ENCODE measurements around the gene FLT1.

Gene FLT1

DNA sequence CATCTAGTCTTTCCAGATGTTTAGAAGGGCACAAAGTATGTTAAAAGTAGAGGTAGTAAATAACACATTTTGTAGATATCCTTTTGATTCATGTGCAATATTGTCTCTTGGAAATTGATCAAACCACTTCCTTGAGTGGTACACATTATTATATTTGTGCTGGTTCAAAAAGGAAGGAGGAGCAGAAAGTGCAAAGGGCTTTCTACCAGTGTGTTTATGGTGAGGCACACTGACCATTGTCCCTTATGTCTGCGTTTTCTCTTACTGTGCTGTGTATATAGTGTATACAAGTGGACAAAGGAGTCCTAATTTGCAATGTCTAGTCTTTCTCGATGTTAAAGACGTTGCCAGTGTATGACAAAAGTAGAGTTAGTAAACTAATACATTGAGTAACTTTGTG, 41.4 kb upstream of the FLT1 start:
- Histone ChIP-seq H3K27ac (no peak overlapping the region), H3K4me1 (peaks cover 9% of the 10 kb centered on the region), H3K36me3 (peaks cover 7% of the 10 kb centered on the region; the same call in 1 of the 2 replicates), H3K9ac (no peak overlapping the region), H3K9me3 (peaks cover 44% of the 10 kb centered on the region), H4K20me1 (no peaks in the 10 kb centered on the region), H3K27me3 (peaks cover 35% of the 10 kb centered on the region), H3K4me2 (no peak overlapping the region), H3K4me3 (no peak overlapping the region)
- no peak for TF ChIP-seq Cebpa-rat (IDR thresholded peaks at IDR 0.05)

DNA sequence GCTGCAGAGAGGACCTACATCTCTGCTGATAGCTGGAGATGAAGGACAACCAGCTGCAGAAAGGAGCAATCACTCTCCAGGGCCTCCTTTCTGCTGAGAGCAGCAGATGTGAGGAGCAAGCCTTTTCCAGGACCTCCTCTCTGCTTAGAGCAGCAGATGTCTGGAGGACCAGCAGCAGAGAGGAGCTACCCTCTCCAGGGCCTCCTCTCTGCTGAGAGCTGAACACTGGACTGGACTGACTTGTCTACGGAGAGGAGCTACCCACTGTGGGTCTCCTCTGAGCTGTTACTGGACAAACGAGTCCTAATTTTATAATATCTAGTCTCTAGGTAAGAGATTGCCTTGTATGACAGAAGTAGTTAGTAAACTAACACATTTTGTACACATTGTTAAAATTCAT, 40.8 kb upstream of the FLT1 start:
- peaks cover 7% of the 10 kb centered on the region; the same call in 1 of the 2 replicates for H3K36me3 ChIP-seq
- peaks cover 41% of the 10 kb centered on the region for H3K27me3 ChIP-seq
- peaks cover 15% of the 10 kb centered on the region for H3K4me1 ChIP-seq
- H3K4me3 ChIP-seq: peak overlapping the region; percentile 11; the same call in 1 of the 2 replicates
- no peak for TF ChIP-seq Cebpa-rat (IDR thresholded peaks at IDR 0.05)
- no peaks in the 10 kb centered on the region for H4K20me1 ChIP-seq
- H3K27ac ChIP-seq: no peak overlapping the region
- H3K9me3 ChIP-seq: peaks cover 44% of the 10 kb centered on the region
- H3K4me2 ChIP-seq: no peak overlapping the region
- no peak overlapping the region for H3K9ac ChIP-seq

DNA sequence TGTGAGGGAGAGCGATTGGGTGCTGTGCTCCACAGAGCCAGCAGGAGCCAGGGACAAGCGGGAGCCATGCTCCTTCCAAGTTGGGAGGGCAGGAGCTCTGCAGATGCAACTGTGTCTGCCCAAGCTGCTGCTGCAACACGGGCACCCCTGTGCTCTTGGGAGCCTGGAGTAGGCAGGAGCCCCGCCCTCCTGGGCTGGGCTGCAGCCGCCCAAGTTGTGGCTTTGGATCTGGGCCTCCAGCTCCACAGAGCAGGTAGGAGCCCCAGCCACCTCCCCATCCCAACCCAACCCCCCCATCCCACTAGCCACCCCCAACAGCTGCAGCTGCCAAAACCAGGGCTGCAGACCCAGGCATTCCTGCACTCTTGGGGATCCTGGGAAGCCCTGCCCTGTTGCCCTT, 39.9 kb upstream of the FLT1 start:
- Histone ChIP-seq H3K36me3 (peaks cover 7% of the 10 kb centered on the region; the same call in 1 of the 2 replicates), H3K27me3 (peaks cover 51% of the 10 kb centered on the region), H3K4me3 (no peak overlapping the region), H3K9me3 (peaks cover 44% of the 10 kb centered on the region), H3K4me2 (no peak overlapping the region), H3K9ac (no peak overlapping the region), H4K20me1 (no peaks in the 10 kb centered on the region), H3K4me1 (peaks cover 25% of the 10 kb centered on the region), H3K27ac (no peak overlapping the region)
- TF ChIP-seq Cebpa-rat (IDR thresholded peaks at IDR 0.05): no peak

DNA sequence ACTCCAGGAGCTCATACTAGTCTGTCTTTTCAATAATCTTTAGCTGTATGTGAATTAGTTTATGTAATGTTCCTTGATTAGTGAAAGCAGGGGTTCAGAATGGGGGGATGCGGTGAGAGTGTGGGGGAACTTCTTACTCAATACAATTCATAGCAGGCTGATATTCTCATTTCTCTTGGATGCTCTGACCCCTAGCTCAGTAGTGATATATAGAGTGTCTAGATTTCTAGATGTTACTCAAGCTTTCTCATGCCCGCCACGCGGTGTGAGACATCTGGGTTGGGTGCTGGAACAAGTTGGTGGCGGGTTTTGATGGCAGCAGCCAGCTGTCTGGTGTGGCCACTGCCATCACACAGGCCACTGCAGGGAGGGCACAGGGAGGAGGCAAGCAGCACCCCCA, 39.3 kb upstream of the FLT1 start:
- no peak for TF ChIP-seq Cebpa-rat (IDR thresholded peaks at IDR 0.05)
- H3K9ac ChIP-seq: no peak overlapping the region
- no peak overlapping the region for H3K27ac ChIP-seq
- no peak overlapping the region for H3K4me3 ChIP-seq
- peaks cover 29% of the 10 kb centered on the region for H3K4me1 ChIP-seq
- H4K20me1 ChIP-seq: no peaks in the 10 kb centered on the region
- no peak overlapping the region for H3K4me2 ChIP-seq
- peaks cover 44% of the 10 kb centered on the region for H3K9me3 ChIP-seq
- peaks cover 7% of the 10 kb centered on the region; the same call in 1 of the 2 replicates for H3K36me3 ChIP-seq
- H3K27me3 ChIP-seq: peaks cover 54% of the 10 kb centered on the region

DNA sequence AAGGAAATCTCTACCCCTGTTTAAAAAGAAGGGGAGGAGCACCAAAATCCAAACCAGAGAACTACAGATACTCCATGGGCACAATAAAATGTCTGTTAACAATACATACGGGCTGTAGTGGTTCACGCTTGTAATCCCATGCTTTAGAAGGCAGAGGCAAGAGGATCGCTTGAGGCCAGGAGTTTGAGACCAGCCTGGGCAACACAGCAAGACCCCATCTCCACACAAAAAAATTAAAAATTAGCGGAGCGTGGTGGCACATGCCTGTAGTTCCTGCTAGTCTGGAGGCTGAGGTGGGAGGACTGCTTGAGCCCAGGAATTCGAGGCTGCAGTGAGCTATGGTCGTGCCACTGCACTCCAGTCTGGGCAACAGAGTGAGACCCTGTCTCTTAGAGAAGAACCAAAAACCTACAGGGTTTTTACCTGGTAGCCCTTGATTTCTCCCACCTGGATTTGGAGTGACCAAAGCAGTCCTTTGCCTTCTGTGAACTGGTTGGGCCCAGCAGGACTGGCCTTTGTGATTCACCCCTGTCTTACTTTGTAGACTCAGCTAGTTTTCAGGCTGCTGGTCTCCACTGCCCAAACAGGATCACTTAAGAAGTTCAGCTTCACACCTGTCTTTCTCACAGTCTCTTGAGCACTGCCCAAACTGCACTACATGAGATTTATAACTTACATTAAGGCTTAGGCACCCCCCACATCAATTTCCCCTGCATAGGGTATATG, 38.7 kb upstream of the FLT1 start:
- Histone ChIP-seq H3K9ac (no peak overlapping the region), H4K20me1 (no peaks in the 10 kb centered on the region), H3K4me1 (peaks cover 35% of the 10 kb centered on the region), H3K9me3 (peaks cover 44% of the 10 kb centered on the region), H3K36me3 (peaks cover 7% of the 10 kb centered on the region; the same call in 1 of the 2 replicates), H3K27me3 (peaks cover 54% of the 10 kb centered on the region), H3K4me3 (no peak overlapping the region), H3K27ac (no peak overlapping the region), H3K4me2 (no peak overlapping the region)
- TF ChIP-seq Cebpa-rat (IDR thresholded peaks at IDR 0.05): no peak

DNA sequence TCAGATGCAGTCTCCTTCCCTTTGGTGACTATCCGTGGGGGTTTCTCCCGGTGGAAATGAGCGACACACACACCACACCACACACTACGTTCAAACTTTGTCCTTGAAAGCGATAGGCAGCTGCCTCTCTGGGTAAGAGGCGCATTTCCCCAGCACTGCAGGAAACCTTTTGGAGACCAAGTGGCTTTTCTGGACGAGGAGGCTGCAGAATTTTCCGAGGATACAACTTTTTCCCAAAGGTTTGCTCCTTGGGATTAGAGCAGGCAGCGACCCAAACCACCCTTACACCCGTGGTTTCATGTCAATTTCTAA, 38.2 kb upstream of the FLT1 start:
- no peaks in the 10 kb centered on the region for H4K20me1 ChIP-seq
- H3K27ac ChIP-seq: no peak overlapping the region
- 0 out of 2 replicates have a peak overlapping the region, but pooled peaks have one; percentile 63 for H3K9ac ChIP-seq
- peaks cover 44% of the 10 kb centered on the region for H3K9me3 ChIP-seq
- H3K4me2 ChIP-seq: peak overlapping the region; percentile 86
- peaks cover 54% of the 10 kb centered on the region for H3K27me3 ChIP-seq
- H3K4me1 ChIP-seq: peaks cover 41% of the 10 kb centered on the region
- H3K36me3 ChIP-seq: peaks cover 7% of the 10 kb centered on the region; the same call in 1 of the 2 replicates
- TF ChIP-seq Cebpa-rat (IDR thresholded peaks at IDR 0.05): no peak
- peak overlapping the region; percentile 69 for H3K4me3 ChIP-seq

DNA sequence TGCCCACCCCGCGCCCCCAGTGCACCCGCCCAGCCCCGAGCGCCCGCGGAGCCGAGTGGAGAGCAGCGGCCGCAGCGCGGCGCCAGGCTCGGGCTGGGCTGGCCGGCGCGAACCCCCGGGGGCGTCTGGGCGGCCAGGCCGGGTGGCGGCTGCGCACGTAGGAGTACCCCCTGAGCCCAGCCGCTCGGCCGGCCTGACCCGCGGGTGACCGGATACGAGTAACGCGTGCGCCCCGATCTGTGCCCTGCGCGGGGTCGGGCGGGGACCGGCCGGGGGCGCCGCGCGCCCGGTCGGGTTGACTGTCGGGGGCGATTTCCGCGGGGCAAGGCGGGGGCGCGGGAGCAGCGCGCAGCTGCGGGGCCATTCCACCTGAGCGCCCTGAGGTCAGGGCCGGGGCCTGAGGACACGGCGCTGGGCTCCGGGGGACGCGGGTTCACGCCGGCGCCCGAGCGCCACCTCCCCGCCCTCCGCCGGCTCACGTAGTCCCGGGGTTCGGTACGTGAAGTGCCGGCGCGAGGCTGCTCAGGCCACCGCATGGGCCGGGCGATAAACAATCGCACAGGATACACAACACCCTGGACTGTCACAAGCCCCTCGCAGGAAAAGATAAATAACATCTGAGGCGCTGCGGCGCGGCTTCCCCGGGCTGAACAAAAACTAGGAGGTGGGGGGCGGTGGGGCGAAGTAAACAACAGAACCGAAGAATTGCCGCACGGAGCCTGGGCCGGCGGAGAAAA, 37.6 kb upstream of the FLT1 start:
- H3K4me1 ChIP-seq: peaks cover 46% of the 10 kb centered on the region

DNA sequence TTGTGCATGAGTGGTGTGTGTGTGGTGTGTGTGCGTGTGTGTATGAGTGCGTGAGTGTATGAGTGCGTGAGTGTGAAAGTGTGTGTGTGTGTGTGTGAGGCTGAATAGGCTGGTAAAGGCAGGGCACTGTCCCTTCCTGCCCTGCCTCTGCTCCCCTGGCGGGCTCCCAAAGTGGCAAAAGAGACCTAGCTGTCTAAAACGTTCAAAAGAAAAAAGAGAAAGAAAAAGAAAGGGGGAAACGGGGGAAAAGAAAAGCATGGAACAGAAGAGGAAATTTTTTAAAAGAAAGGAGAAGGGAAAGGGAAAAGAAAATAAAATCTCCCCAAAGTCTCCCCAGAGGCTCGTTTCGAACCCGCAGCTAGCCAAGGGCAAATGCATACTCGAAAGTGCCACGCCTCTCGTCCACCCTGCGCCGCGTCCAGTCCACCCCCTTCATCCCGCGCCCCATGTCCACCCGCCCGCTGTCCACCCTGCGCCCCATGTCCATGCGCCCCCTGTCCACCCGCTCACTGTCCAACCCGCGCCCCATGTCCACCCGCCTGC, 37.0 kb upstream of the FLT1 start:
- Histone ChIP-seq H3K4me3 (peak overlapping the region; percentile 69), H3K36me3 (peaks cover 7% of the 10 kb centered on the region; the same call in 1 of the 2 replicates), H3K9ac (peak overlapping the region; percentile 63; the same call in 1 of the 2 replicates), H3K9me3 (peaks cover 42% of the 10 kb centered on the region), H3K4me2 (peak overlapping the region; percentile 86), H4K20me1 (no peaks in the 10 kb centered on the region), H3K27me3 (peaks cover 54% of the 10 kb centered on the region), H3K27ac (no peak overlapping the region), H3K4me1 (peaks cover 52% of the 10 kb centered on the region)
- no peak for TF ChIP-seq Cebpa-rat (IDR thresholded peaks at IDR 0.05)

More for the DNA sequence above, 37.6 kb upstream of the FLT1 start:
- TF ChIP-seq Cebpa-rat (IDR thresholded peaks at IDR 0.05): no peak
- Histone ChIP-seq H3K9me3 (peaks cover 44% of the 10 kb centered on the region), H3K4me3 (peak overlapping the region; percentile 69), H3K36me3 (peaks cover 7% of the 10 kb centered on the region; the same call in 1 of the 2 replicates), H4K20me1 (no peaks in the 10 kb centered on the region), H3K27me3 (peaks cover 54% of the 10 kb centered on the region), H3K27ac (no peak overlapping the region), H3K9ac (peak overlapping the region; percentile 63), H3K4me2 (peak overlapping the region; percentile 86)

DNA sequence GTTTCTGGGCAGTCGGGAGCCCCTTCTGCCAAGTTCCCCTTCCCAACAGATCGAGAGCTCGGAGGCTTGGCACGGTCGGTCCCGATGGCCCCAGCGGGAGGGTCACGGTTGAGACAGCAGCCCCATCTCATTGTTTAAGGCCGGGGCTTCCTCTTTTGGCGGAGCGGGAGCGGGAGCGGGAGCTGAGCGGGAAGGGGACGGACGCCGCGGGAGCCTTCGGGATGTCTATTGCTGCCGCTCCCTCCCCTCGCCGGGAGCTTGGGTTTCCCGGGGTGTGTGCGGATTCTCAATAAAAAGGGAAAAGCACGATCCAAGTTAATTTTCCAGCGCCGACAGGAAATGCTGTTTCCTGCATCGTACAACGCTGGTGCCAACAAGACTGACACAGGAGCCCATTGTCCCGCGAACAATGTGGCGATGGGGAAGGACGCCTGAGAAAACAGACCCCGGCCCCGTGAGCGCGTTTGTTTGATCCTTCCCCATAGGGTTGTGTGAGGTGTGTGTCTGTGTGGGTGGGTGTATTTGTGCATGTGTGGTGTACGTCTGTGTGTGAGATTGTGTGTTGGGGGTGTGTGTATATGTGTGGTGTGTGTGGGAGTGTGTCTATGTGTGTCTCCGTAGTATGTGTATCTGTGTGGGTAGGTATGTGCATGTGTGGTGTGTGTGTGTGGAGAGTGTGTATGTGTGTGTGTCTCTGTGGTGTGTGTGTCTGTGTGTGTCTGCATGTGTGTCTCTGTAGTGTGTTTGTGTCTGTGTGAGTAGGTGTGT, 36.3 kb upstream of the FLT1 start:
- H3K4me2 ChIP-seq: peak overlapping the region; percentile 86
- peaks cover 7% of the 10 kb centered on the region; the same call in 1 of the 2 replicates for H3K36me3 ChIP-seq
- peaks cover 54% of the 10 kb centered on the region for H3K27me3 ChIP-seq
- TF ChIP-seq Cebpa-rat (IDR thresholded peaks at IDR 0.05): no peak
- H3K9me3 ChIP-seq: peaks cover 36% of the 10 kb centered on the region
- peak overlapping the region; percentile 69 for H3K4me3 ChIP-seq
- H3K9ac ChIP-seq: 0 out of 2 replicates have a peak overlapping the region, but pooled peaks have one; percentile 39
- no peaks in the 10 kb centered on the region for H4K20me1 ChIP-seq
- H3K4me1 ChIP-seq: peaks cover 59% of the 10 kb centered on the region
- no peak overlapping the region for H3K27ac ChIP-seq

Data from BLaER1 (cell line).